Lung (tissue), 12 donors: ENCODE data around the gene DCUN1D3. TPM values are rescaled to one million over a fixed set of nuclear protein-coding genes. Genes with fewer than 3 reads are reported as not detected.

ENCODE experiments used
- ATAC-seq: fragments of 200-7000 bp; cut with Tn5 transposase; one replicate; pipeline ENCODE4 v1.9.1; 2020; ENCODE audit warnings: moderate number of reproducible peaks; ENCODE audit not compliant: insufficient read depth, low FRiP score
- DNase-seq, 3 donors: peaks; one replicate each; pipeline ENCODE4 v3.0.0-alpha.2; 2013 to 2017
- H3K27ac ChIP-seq, 2 donors: one replicate each; pipeline ENCODE4 v1.5.1; 2013; ENCODE audit warnings: mild to moderate bottlenecking in 2 of 2, moderate library complexity in 2 of 2, control low read depth in 1 of 2, inconsistent platforms in 1 of 2, low read depth in 1 of 2, low read length in 1 of 2
- H3K27me3 ChIP-seq, 3 donors: one replicate each; pipeline ENCODE4 v1.5.1; 2013; ENCODE audit warnings: low read length in 2 of 3; ENCODE audit not compliant: control insufficient read depth in 3 of 3, insufficient read depth in 3 of 3
- H3K36me3 ChIP-seq, 4 donors: one replicate each; pipeline ENCODE4 v1.5.1; 2013; ENCODE audit warnings: low read length in 4 of 4, mild to moderate bottlenecking in 1 of 4, moderate library complexity in 1 of 4; ENCODE audit not compliant: control insufficient read depth in 4 of 4, insufficient read depth in 4 of 4
- H3K4me1 ChIP-seq, 5 donors: one replicate each; pipeline ENCODE4 v1.5.1; 2013; ENCODE audit warnings: low read length in 5 of 5, mild to moderate bottlenecking in 2 of 5, moderate library complexity in 1 of 5; ENCODE audit not compliant: control insufficient read depth in 5 of 5, insufficient read depth in 5 of 5
- H3K4me3 ChIP-seq: one replicate; pipeline ENCODE4 v1.5.1; 2013; ENCODE audit warnings: mild to moderate bottlenecking, control low read depth, moderate library complexity
- H3K9ac ChIP-seq, 2 donors: one replicate each; pipeline ENCODE4 v1.5.1; 2013; ENCODE audit warnings: low read length in 2 of 2, control low read depth in 1 of 2; ENCODE audit not compliant: insufficient read depth in 1 of 2
- H3K9me3 ChIP-seq, 4 donors: one replicate each; pipeline ENCODE4 v1.5.1; 2013; ENCODE audit warnings: low read length in 3 of 4, mild to moderate bottlenecking in 1 of 4, moderate library complexity in 1 of 4; ENCODE audit not compliant: control insufficient read depth in 4 of 4, insufficient read depth in 3 of 4
- CTCF ChIP-seq: IDR thresholded peaks from 2 replicates; pipeline ENCODE4 v1.5.1; 2012; ENCODE audit warnings: mild to moderate bottlenecking; ENCODE audit errors: control extremely low read depth, extremely low read depth
- WGBS, 2 donors: extraction: QIAGEN DNeasy Blood & Tissue Kit; methylation state at CpG; one replicate each; pipeline ENCODE4 v1.1.7; 2013; 5-methylcytosine and 5-hydroxymethylcytosine counted together
- polyA plus RNA-seq, 2 donors: library from polyadenylated mRNA; stranded (reverse); fragments of 200-250 nt; gene quantifications; one replicate each; pipeline ENCODE4 v1.2.1, GENCODE V29; 2013
- total RNA-seq, 2 donors: library from RNA; depleted of rRNA in 1 of 2; stranded (reverse); fragments of >200 nt in 1 of 2; gene quantifications; one replicate each; pipeline ENCODE4 v1.2.1, GENCODE V29; 2014 to 2021
- donor health status: control.
- donor health status: control.
- donor health status: Bipolar disorder and iron deficiency.
- donor health status: healthy.
- donor health status: DM: yes; HTN: yes; CAD: no.

DCUN1D3 gene
- total and polyA plus RNA-seq, 4 donors = 6.1 to 27.8 (median 9.4) TPM

- TF ChIP-seq CTCF = no peak
- WGBS, 2 donors = 32 to 43% methylated on average over 27 of the region's 27 CpGs
- Histone ChIP-seq H3K36me3 (peaks cover 0 to 2% (median 0%) of the 10 kb centered on the region in 4 donors), H3K9ac (peak overlapping the region; percentile 87 to 95), H3K4me3 (peak overlapping the region; percentile 72), H3K9me3 (no peaks in the 10 kb centered on the region), H3K27me3 (no peaks in the 10 kb centered on the region), H3K4me1 (peaks cover 9 to 48% (median 21%) of the 10 kb centered on the region in 5 donors), H3K27ac (peak overlapping the region; percentile 92 to 99)
- DNase-seq = peak; percentile 76 to 82 (median 79)
- peak; percentile 14 for ATAC-seq
These were observed 1.4 kb upstream of the DCUN1D3 start for GRCh38 chr16:20901436-20902112.

GRCh38 chr16:20901068-20901435 is 894 bp upstream of the DCUN1D3 start:
- peak overlapping the region; percentile 87 to 95 for H3K9ac ChIP-seq
- ATAC-seq = peak; percentile 0
- no peaks in the 10 kb centered on the region for H3K9me3 ChIP-seq
- DNase-seq = no peak
- peak overlapping the region; percentile 72 for H3K4me3 ChIP-seq
- H3K4me1 ChIP-seq = peaks cover 9 to 46% (median 17%) of the 10 kb centered on the region in 5 donors
- 0% methylated on average over 20 of the region's 20 CpGs for WGBS, 2 donors
- H3K27me3 ChIP-seq = no peaks in the 10 kb centered on the region
- peaks cover 0 to 2% (median under 1%) of the 10 kb centered on the region in 4 donors for H3K36me3 ChIP-seq
- TF ChIP-seq CTCF = no peak
- peak overlapping the region; percentile 92 to 99 for H3K27ac ChIP-seq

- Histone ChIP-seq H3K9me3 (no peaks in the 10 kb centered on the region), H3K9ac (peak overlapping the region; percentile 70 to 77), H3K27ac (peak overlapping the region; percentile 92 to 99), H3K36me3 (peaks cover 0 to 8% (median 2%) of the 10 kb centered on the region in 4 donors), H3K4me1 (peaks cover 8 to 34% (median 15%) of the 10 kb centered on the region in 5 donors), H3K4me3 (peak overlapping the region; percentile 96), H3K27me3 (no peaks in the 10 kb centered on the region)
- peak in 2 of 3 donors; percentile 52 to 60 for DNase-seq
- 0% methylated on average over 23 of the region's 23 CpGs for WGBS, 2 donors
- no peak for TF ChIP-seq CTCF
- ATAC-seq = no peak
These were observed 470 bp downstream of the DCUN1D3 start for GRCh38 chr16:20899477-20900298.
